H1 (cell line): ENCODE data around the gene NT5E. TPM values are rescaled to one million over a fixed set of nuclear protein-coding genes. Genes with fewer than 3 reads are reported as not detected.

Source experiments
- CTCF ChIA-PET: fragments of 300-600 bp; sonication (Branson Sonifier 250); formaldehyde crosslinking; loops from one replicate; lab custom pipeline; 2021; ENCODE audit not compliant: partially characterized antibody; lab: Charles Lee
- POLR2A ChIA-PET: fragments of 300-600 bp; sonication (Branson Sonifier 250); formaldehyde crosslinking; loops from one replicate; lab custom pipeline; 2021; ENCODE audit warnings: inconsistent platforms; ENCODE audit not compliant: partially characterized antibody; lab: Charles Lee
- DNase-seq, 2 experiments: peaks; one replicate each; pipeline versions ENCODE4 v3.0.0 to v3.0.0-alpha.2; 2010 to 2022; ENCODE audit warnings: low spot score in 2 of 2, low read depth in 1 of 2, mixed read lengths in 1 of 2
- FAIRE-seq: peaks from 2 replicates; lab custom pipeline; 2011; peaks lifted over from hg19 to GRCh38; lab: Jason Lieb, UNC
- H2AFZ ChIP-seq: 2 replicates; pipeline ENCODE4 v1.8.1; 2012; ENCODE audit warnings: low read length, inconsistent platforms
- H2AK5ac ChIP-seq: 2 replicates; pipeline ENCODE4 v1.6.1; 2013; ENCODE audit warnings: low read depth, low read length
- H2BK120ac ChIP-seq: replicated peaks from 2 replicates; pipeline ENCODE3; 2013; ENCODE audit warnings: low read depth, low read length, inconsistent platforms
- H2BK12ac ChIP-seq: 2 replicates; pipeline ENCODE4 v1.6.1; 2013; ENCODE audit warnings: low read depth, low read length
- H2BK15ac ChIP-seq: 2 replicates; pipeline ENCODE4 v1.6.1; 2013; ENCODE audit warnings: low read length
- H2BK20ac ChIP-seq: 2 replicates; pipeline ENCODE4 v1.6.1; 2013; ENCODE audit warnings: low read length
- H2BK5ac ChIP-seq: 2 replicates; pipeline ENCODE4 v1.6.1; 2013; ENCODE audit warnings: low read depth, low read length
- H3K14ac ChIP-seq: 2 replicates; pipeline ENCODE4 v1.6.1; 2013; ENCODE audit warnings: inconsistent platforms; ENCODE audit not compliant: insufficient read length
- H3K18ac ChIP-seq: 2 replicates; pipeline ENCODE4 v1.6.1; 2013; ENCODE audit warnings: low read length; ENCODE audit errors: extremely low read depth
- H3K23ac ChIP-seq: 2 replicates; pipeline ENCODE4 v1.6.1; 2013; ENCODE audit warnings: inconsistent platforms; ENCODE audit not compliant: insufficient read length
- H3K23me2 ChIP-seq: 2 replicates; pipeline ENCODE4 v1.6.1; 2013; ENCODE audit warnings: low read depth, low read length
- H3K27ac ChIP-seq: 2 replicates; pipeline ENCODE4 v1.6.1; 2011; ENCODE audit warnings: low read depth, low read length, inconsistent platforms
- H3K27me3 ChIP-seq, 4 experiments: replicated peaks in 1 of 4; 1 replicate in 1 of 4; 2 replicates in 3 of 4; pipeline versions ENCODE4 v1.6.1 to v1.8.1; 2011 to 2013; ENCODE audit warnings: low read length in 3 of 4, mild to moderate bottlenecking in 3 of 4, inconsistent platforms in 2 of 4, mixed read lengths in 2 of 4, moderate library complexity in 1 of 4; ENCODE audit not compliant: control insufficient read depth in 3 of 4, insufficient read depth in 3 of 4; ENCODE audit errors: extremely low read depth in 1 of 4
- H3K36me3 ChIP-seq, 4 experiments: 2 replicates each; pipeline versions ENCODE4 v1.6.1 to v1.8.1; 2011 to 2013; ENCODE audit warnings: mild to moderate bottlenecking in 4 of 4, low read length in 3 of 4, moderate library complexity in 2 of 4, control low read depth in 1 of 4, inconsistent platforms in 1 of 4; ENCODE audit not compliant: insufficient read depth in 4 of 4, control insufficient read depth in 2 of 4
- H3K4ac ChIP-seq: replicated peaks from 2 replicates; pipeline ENCODE3; 2013; ENCODE audit warnings: low read length, low read depth, mixed read lengths, inconsistent platforms; ENCODE audit not compliant: insufficient read length
- H3K4me1 ChIP-seq, 4 experiments: replicated peaks in 1 of 4; 1 replicate in 1 of 4; 2 replicates in 3 of 4; pipeline versions ENCODE4 v1.6.1 to v1.8.1; 2011 to 2013; ENCODE audit warnings: low read length in 3 of 4, inconsistent platforms in 2 of 4, mixed read lengths in 1 of 4; ENCODE audit not compliant: insufficient read depth in 4 of 4, control insufficient read depth in 3 of 4
- H3K4me2 ChIP-seq, 2 experiments: 2 replicates each; pipeline versions ENCODE4 v1.6.1 to v1.8.1; 2011 to 2013; ENCODE audit warnings: low read depth in 2 of 2, low read length in 2 of 2, control low read depth in 1 of 2, inconsistent platforms in 1 of 2, mild to moderate bottlenecking in 1 of 2; ENCODE audit not compliant: insufficient read depth in 1 of 2
- H3K4me3 ChIP-seq, 4 experiments: fragments of 200-600, 300-600 bp in 1 of 4; sonication (generic), shearing (Covaris generic), sonication (Bioruptor Twin) in 1 of 4; 2 replicates each; pipeline versions ENCODE4 v1.5.1 to v1.8.1; 2011 to 2016; ENCODE audit warnings: low read length in 4 of 4, low read depth in 3 of 4, control low read depth in 2 of 4, inconsistent platforms in 2 of 4, mild to moderate bottlenecking in 2 of 4, mixed read lengths in 1 of 4, moderate library complexity in 1 of 4; ENCODE audit not compliant: insufficient read depth in 2 of 4; ENCODE audit errors: extremely low read depth in 1 of 4
- H3K56ac ChIP-seq: replicated peaks from 2 replicates; pipeline ENCODE3; 2013; ENCODE audit warnings: low read depth, mild to moderate bottlenecking, mixed read lengths, low read length, inconsistent platforms; ENCODE audit not compliant: insufficient read length
- H3K79me1 ChIP-seq: 2 replicates; pipeline ENCODE4 v1.6.1; 2013; ENCODE audit warnings: low read depth, low read length, control low read depth
- H3K79me2 ChIP-seq, 2 experiments: 2 replicates each; pipeline versions ENCODE4 v1.6.1 to v1.8.1; 2012 to 2013; ENCODE audit warnings: low read length in 2 of 2, mild to moderate bottlenecking in 2 of 2, inconsistent platforms in 1 of 2; ENCODE audit not compliant: insufficient read depth in 2 of 2, control insufficient read depth in 1 of 2
- H3K9ac ChIP-seq, 4 experiments: replicated peaks in 1 of 4; 1 replicate in 1 of 4; 2 replicates in 3 of 4; pipeline versions ENCODE4 v1.6.1 to v1.8.1; 2011 to 2013; ENCODE audit warnings: low read depth in 3 of 4, low read length in 3 of 4, control low read depth in 2 of 4, mild to moderate bottlenecking in 2 of 4, moderate library complexity in 2 of 4, inconsistent platforms in 1 of 4; ENCODE audit errors: extremely low read depth in 1 of 4
- H3K9me3 ChIP-seq, 2 experiments: 2 replicates each; pipeline versions ENCODE4 v1.6.1 to v1.8.1; 2012 to 2013; ENCODE audit warnings: mild to moderate bottlenecking in 2 of 2, moderate library complexity in 2 of 2, control low read depth in 1 of 2, inconsistent platforms in 1 of 2, low read depth in 1 of 2, low read length in 1 of 2, mixed read lengths in 1 of 2; ENCODE audit not compliant: insufficient read depth in 2 of 2
- H4K20me1 ChIP-seq, 2 experiments: replicated peaks in 1 of 2; 2 replicates each; pipeline versions ENCODE3 to v1.8.1; 2011 to 2013; ENCODE audit warnings: inconsistent platforms in 2 of 2, low read length in 2 of 2, mild to moderate bottlenecking in 1 of 2; ENCODE audit not compliant: insufficient read depth in 2 of 2, control insufficient read depth in 1 of 2
- H4K5ac ChIP-seq: 2 replicates; pipeline ENCODE4 v1.6.1; 2013; ENCODE audit warnings: low read length, low read depth, mixed read lengths, inconsistent platforms; ENCODE audit not compliant: insufficient read length
- H4K8ac ChIP-seq: 2 replicates; pipeline ENCODE4 v1.8.0; 2013; ENCODE audit warnings: mild to moderate bottlenecking, moderate library complexity, low read length, inconsistent platforms; ENCODE audit not compliant: insufficient read depth; ENCODE audit errors: extremely low read depth
- H4K91ac ChIP-seq: replicated peaks from 2 replicates; pipeline ENCODE3; 2013; ENCODE audit warnings: low read length, mixed read lengths, inconsistent platforms; ENCODE audit not compliant: insufficient read length
- CREB1 ChIP-seq: IDR thresholded peaks from 2 replicates; pipeline ENCODE4 v1.6.1; 2012; ENCODE audit warnings: inconsistent platforms
- EGR1 ChIP-seq: IDR thresholded peaks from 2 replicates; pipeline ENCODE4 v1.6.1; 2011; ENCODE audit warnings: low read depth, low read length, borderline replicate concordance
- GABPA ChIP-seq: IDR thresholded peaks from 2 replicates; pipeline ENCODE4 v1.6.1; 2011; ENCODE audit warnings: mild to moderate bottlenecking, low read length, moderate library complexity, borderline replicate concordance; ENCODE audit not compliant: insufficient read depth
- JUN ChIP-seq: IDR thresholded peaks from 2 replicates; pipeline ENCODE4 v1.6.1; 2011; ENCODE audit warnings: low read depth, mild to moderate bottlenecking, improper control_type of control experiment, low read length
- KDM1A ChIP-seq: fragments of 200-600, 300-600 bp; sonication (generic); IDR thresholded peaks from 2 replicates; pipeline ENCODE4 v1.7.1; 2016; ENCODE audit warnings: mild to moderate bottlenecking, low read length, borderline replicate concordance
- NRF1 ChIP-seq: IDR thresholded peaks from 2 replicates; pipeline ENCODE4 v1.6.1; 2011; ENCODE audit warnings: mild to moderate bottlenecking, low read depth, low read length, improper control_type of control experiment
- POU5F1 ChIP-seq: IDR thresholded peaks from 2 replicates; pipeline ENCODE4 v1.6.1; 2011; ENCODE audit warnings: low read depth, mild to moderate bottlenecking, low read length, moderate library complexity
- RAD21 ChIP-seq, 2 experiments: IDR thresholded peaks in 1 of 2; conservative IDR thresholded peaks in 1 of 2; 2 replicates each; pipeline ENCODE4 v1.6.1; 2011; ENCODE audit warnings: low read depth in 2 of 2, low read length in 2 of 2, improper control_type of control experiment in 1 of 2, inconsistent platforms in 1 of 2, mild to moderate bottlenecking in 1 of 2, moderate library complexity in 1 of 2
- SIRT6 ChIP-seq: IDR thresholded peaks from one replicate; pipeline ENCODE4 v1.7.1; 2012; ENCODE audit warnings: low read length, inconsistent platforms
- SIX5 ChIP-seq: IDR thresholded peaks from 2 replicates; pipeline ENCODE4 v1.6.1; 2011; ENCODE audit warnings: mild to moderate bottlenecking, low read depth, low read length
- SP4 ChIP-seq: IDR thresholded peaks from 2 replicates; pipeline ENCODE4 v1.6.1; 2012; ENCODE audit warnings: low read length, inconsistent platforms
- SUZ12 ChIP-seq: fragments of 200-600 bp; sonication (generic); IDR thresholded peaks from 2 replicates; pipeline ENCODE4 v1.6.1; 2012; ENCODE audit warnings: mild to moderate bottlenecking, inconsistent platforms, low read length, moderate library complexity, mixed read lengths
- TEAD4 ChIP-seq: IDR thresholded peaks from 2 replicates; pipeline ENCODE4 v1.6.1; 2012; ENCODE audit warnings: low read depth, low read length, inconsistent platforms, mixed read lengths
- YY1 ChIP-seq: IDR thresholded peaks from 2 replicates; pipeline ENCODE4 v1.6.1; 2011; ENCODE audit warnings: low read depth, mild to moderate bottlenecking, low read length
- WGBS, 2 experiments: shearing (Covaris generic) in 1 of 2; methylation state at CpG; one replicate each; pipeline versions ENCODE4 v1.1.6 to v1.1.7; 2013 to 2015; ENCODE audit warnings: low lambda C conversion rate in 2 of 2, mixed read lengths in 2 of 2, inconsistent platforms in 1 of 2, low coverage in 1 of 2, missing lambda C conversion rate in 1 of 2; ENCODE audit not compliant: insufficient replicate concordance in 2 of 2, insufficient coverage in 1 of 2, insufficient read length in 1 of 2; ENCODE audit errors: extremely low coverage in 1 of 2, missing lambda C conversion rate in 1 of 2; 5-methylcytosine and 5-hydroxymethylcytosine counted together
- polyA plus RNA-seq, 7 experiments: library from polyadenylated mRNA; depleted of rRNA in 3 of 7; stranded (reverse) in 5 of 7; unstranded in 2 of 7; fragments of >200 nt in 5 of 7; fragments of 200-250 nt in 2 of 7; gene quantifications; 1 replicate in 5 of 7; 2 replicates in 1 of 7; 4 replicates in 1 of 7; pipeline versions ENCODE4 v1.2.1 to v1.2.3, GENCODE V29; 2011 to 2013; ENCODE audit warnings: missing spikeins in 2 of 7, mixed read lengths in 2 of 7
- total RNA-seq: library from RNA; stranded (reverse); fragmentation: NEBNext Ultra II Directional; extraction: Animal tissue kit (Norgen Biotek cat#: 25700); gene quantifications from 2 replicates; pipeline ENCODE4 v1.2.1, GENCODE V29; 2021

The NT5E gene
- total and polyA plus RNA-seq, 2 of the 8 experiments (the other 6 are each of a cell fraction or from before 2014, with no cell fraction given): 0.74 to 1.5 TPM

DNA sequence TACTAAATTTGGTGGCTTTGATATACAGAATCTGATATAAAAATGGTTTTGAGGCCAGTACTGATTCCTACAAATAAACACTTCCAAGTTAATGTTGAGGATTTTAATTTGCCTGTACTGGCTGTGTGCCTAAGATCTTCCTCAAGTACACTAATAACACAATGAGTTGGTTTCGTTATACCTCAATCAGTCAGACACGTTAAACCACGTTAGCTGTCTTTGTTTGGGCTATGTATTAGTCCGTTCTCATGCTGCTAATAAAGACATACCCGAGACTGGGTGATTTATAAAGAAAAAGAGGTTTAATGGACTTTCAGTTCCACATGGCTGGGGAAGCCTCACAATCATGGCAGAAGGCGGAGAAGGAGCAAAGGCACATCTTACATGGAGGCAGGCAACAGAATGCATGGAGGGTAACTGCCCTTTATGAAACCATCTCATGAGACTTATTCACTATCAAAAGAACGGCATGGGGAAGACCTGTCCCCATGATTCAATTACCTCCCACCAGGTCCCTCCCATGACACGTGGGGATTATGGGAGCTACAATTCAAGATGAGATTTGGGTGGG lies 46.2 kb downstream of the NT5E start:
- FAIRE-seq (no peak), DNase-seq (no peak)
- H3K36me3 ChIP-seq: no peaks in the 10 kb centered on the region
- ChIA-PET POLR2A (no interaction called here), CTCF (interaction anchor here (0.6 to 9.5 kb wide), 3 partner anchors 13 to 172 kb away, joined by 3 to 71 read pairs (median 4); no protein-coding TSS in a partner anchor)
- H3K4me2 ChIP-seq: no peak overlapping the region
- no peak overlapping the region for H2AFZ ChIP-seq
- H3K79me2 ChIP-seq: no peaks in the 10 kb centered on the region
- H2BK5ac ChIP-seq: no peak overlapping the region
- no peaks in the 10 kb centered on the region for H3K27me3 ChIP-seq
- H3K9ac ChIP-seq: no peak overlapping the region
- no peak overlapping the region for H3K23ac ChIP-seq
- H2BK12ac ChIP-seq: no peak overlapping the region
- H2BK15ac ChIP-seq: no peak overlapping the region
- H3K14ac ChIP-seq: no peak overlapping the region
- WGBS, 2 experiments: 88% methylated on average over 8 of the region's 8 CpGs; no CpG with 5 or more reads in 1 of the 2 experiments
- H3K18ac ChIP-seq: no peak overlapping the region
- TF ChIP-seq YY1 (no peak), SUZ12 (no peak), KDM1A (no peak), SIX5 (no peak), TEAD4 (no peak), EGR1 (no peak), SP4 (no peak), GABPA (no peak), NRF1 (no peak), JUN (no peak), CREB1 (no peak), SIRT6 (no peak), RAD21 (IDR thresholded peaks at IDR 0.05 in 1 of 2, conservative IDR thresholded peaks at IDR 0.05 in 1 of 2; ENCODE audit: low read depth in 2 of 2, low read length in 2 of 2) (no peak), POU5F1 (no peak)
- H3K4me3 ChIP-seq: no peak overlapping the region
- H2BK120ac ChIP-seq: no peak overlapping the region
- H3K27ac ChIP-seq: no peak overlapping the region
- H4K91ac ChIP-seq: no peak overlapping the region
- peaks cover 7 to 8% of the 10 kb centered on the region in 2 experiments; a peak in 3 of 4 replicates for H3K9me3 ChIP-seq
- no peaks in the 10 kb centered on the region for H4K20me1 ChIP-seq
- H3K23me2 ChIP-seq: no peaks in the 10 kb centered on the region
- no peak overlapping the region for H2BK20ac ChIP-seq
- H4K8ac ChIP-seq: no peak overlapping the region
- H2AK5ac ChIP-seq: no peak overlapping the region
- no peak overlapping the region for H3K56ac ChIP-seq
- H3K4ac ChIP-seq: no peak overlapping the region
- H3K79me1 ChIP-seq: no peaks in the 10 kb centered on the region
- H3K4me1 ChIP-seq: no peaks in the 10 kb centered on the region
- H4K5ac ChIP-seq: no peak overlapping the region
